ENCODE results near the gene TBATA.

DNA sequence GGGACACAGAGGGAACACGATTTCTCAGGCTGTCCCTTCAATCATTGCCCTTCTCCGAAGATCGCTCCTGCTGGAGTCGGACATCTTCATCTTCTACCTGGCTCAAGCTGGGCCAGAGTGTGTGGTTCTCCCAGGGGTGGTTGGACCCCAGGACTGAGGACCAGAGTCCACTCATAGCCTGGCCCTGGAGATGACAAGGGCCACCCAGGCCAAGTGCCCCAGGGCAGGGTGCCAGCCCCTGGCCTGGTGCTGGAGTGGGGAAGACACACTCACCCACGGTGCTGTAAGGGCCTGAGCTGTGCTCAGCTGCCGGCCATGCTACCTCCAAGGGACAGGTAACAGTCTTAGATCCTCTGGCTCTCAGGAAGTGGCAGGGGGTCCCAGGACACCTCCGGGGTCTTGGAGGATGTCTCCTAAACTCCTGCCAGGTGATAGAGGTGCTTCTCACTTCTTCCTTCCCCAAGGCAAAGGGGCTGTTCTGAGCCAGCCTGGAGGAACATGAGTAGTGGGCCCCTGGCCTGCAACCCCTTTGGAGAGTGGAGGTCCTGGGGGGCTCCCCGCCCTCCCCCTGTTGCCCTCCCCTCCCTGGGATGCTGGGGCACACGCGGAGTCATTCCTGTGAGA, 23.3 kb downstream of the TBATA start:
- TF ChIP-seq EZH2 (IDR thresholded peaks at IDR 0.05; ENCODE audit: borderline replicate concordance, low read length), result no peak
- TF ChIP-seq, protein P1, sequence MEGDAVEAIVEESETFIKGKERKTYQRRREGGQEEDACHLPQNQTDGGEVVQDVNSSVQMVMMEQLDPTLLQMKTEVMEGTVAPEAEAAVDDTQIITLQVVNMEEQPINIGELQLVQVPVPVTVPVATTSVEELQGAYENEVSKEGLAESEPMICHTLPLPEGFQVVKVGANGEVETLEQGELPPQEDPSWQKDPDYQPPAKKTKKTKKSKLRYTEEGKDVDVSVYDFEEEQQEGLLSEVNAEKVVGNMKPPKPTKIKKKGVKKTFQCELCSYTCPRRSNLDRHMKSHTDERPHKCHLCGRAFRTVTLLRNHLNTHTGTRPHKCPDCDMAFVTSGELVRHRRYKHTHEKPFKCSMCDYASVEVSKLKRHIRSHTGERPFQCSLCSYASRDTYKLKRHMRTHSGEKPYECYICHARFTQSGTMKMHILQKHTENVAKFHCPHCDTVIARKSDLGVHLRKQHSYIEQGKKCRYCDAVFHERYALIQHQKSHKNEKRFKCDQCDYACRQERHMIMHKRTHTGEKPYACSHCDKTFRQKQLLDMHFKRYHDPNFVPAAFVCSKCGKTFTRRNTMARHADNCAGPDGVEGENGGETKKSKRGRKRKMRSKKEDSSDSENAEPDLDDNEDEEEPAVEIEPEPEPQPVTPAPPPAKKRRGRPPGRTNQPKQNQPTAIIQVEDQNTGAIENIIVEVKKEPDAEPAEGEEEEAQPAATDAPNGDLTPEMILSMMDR (IDR thresholded peaks at IDR 0.05; ENCODE audit: low read length), result no peak

Measured in OCI-LY1 (cell line).